SK-N-SH treated with all-trans-retinoic acid at 6 μM for 48 hours (cell line): ENCODE data around the gene SEMA5B.

Experiments
- ATAC-seq: fragments of 200-7000 bp; cut with Tn5 transposase; 3 replicates; pipeline ENCODE4 v1.9.1; 2020; ENCODE audit warnings: mild to moderate bottlenecking, moderate library complexity
- ARNTL ChIP-seq: fragments of 450-650 bp; formaldehyde crosslinking; IDR thresholded peaks from 2 replicates; pipeline ENCODE4 v1.5.0; 2020; ENCODE audit warnings: low read depth, mild to moderate bottlenecking, moderate library complexity, borderline replicate concordance
- BACH2 ChIP-seq: fragments of 250-450 bp; sonication (Bioruptor Pico); IDR thresholded peaks from 2 replicates; pipeline ENCODE4 v1.9.0; 2021; ENCODE audit warnings: mild to moderate bottlenecking, borderline replicate concordance
- CREB5 ChIP-seq: fragments of 250-450 bp; sonication (Bioruptor Pico); IDR thresholded peaks from 2 replicates; pipeline ENCODE4 v1.5.1; 2020; ENCODE audit warnings: low read depth, mild to moderate bottlenecking, moderate library complexity
- CSDC2 ChIP-seq: fragments of 250-450 bp; sonication (Bioruptor Pico); IDR thresholded peaks from 2 replicates; pipeline ENCODE4 v1.5.0; 2020; ENCODE audit warnings: mild to moderate bottlenecking, moderate library complexity
- CSRNP3 ChIP-seq: fragments of 250-450 bp; sonication (Bioruptor Pico); IDR thresholded peaks from 2 replicates; pipeline ENCODE4 v1.5.1; 2021; ENCODE audit warnings: mild to moderate bottlenecking, moderate library complexity
- ESRRG ChIP-seq: fragments of 250-450 bp; sonication (Bioruptor Pico); IDR thresholded peaks from 2 replicates; pipeline ENCODE4 v1.6.1; 2021; ENCODE audit warnings: mild to moderate bottlenecking
- GLIS3 ChIP-seq: fragments of 250-450 bp; sonication (Bioruptor Pico); IDR thresholded peaks from 2 replicates; pipeline ENCODE4 v1.5.0; 2020; ENCODE audit warnings: mild to moderate bottlenecking, moderate library complexity
- ISL1 ChIP-seq: fragments of 250-450 bp; sonication (Bioruptor Pico); IDR thresholded peaks from 2 replicates; pipeline ENCODE4 v2.1.2; 2022; ENCODE audit warnings: mild to moderate bottlenecking, moderate library complexity
- OSR1 ChIP-seq: fragments of 250-450 bp; sonication (Bioruptor Pico); IDR thresholded peaks from 2 replicates; pipeline ENCODE4 v1.8.0; 2022; ENCODE audit warnings: moderate library complexity, mild to moderate bottlenecking, inconsistent platforms
- PATZ1 ChIP-seq: fragments of 250-450 bp; sonication (Bioruptor Pico); IDR thresholded peaks from 2 replicates; pipeline ENCODE4 v1.8.0; 2020; ENCODE audit warnings: mild to moderate bottlenecking, moderate library complexity, borderline replicate concordance
- POU6F1 ChIP-seq: fragments of 250-450 bp; sonication (Bioruptor Pico); IDR thresholded peaks from 2 replicates; pipeline ENCODE4 v1.8.0; 2021; ENCODE audit warnings: low read depth, mild to moderate bottlenecking, moderate library complexity, borderline replicate concordance
- PPARA ChIP-seq: fragments of 250-450 bp; sonication (Bioruptor Pico); IDR thresholded peaks from 2 replicates; pipeline ENCODE4 v1.5.0; 2020; ENCODE audit warnings: mild to moderate bottlenecking, borderline replicate concordance
- RARB ChIP-seq: fragments of 250-450 bp; sonication (Bioruptor Pico); IDR thresholded peaks from 2 replicates; pipeline ENCODE4 v1.8.0; 2021; ENCODE audit warnings: mild to moderate bottlenecking, moderate library complexity
- SNAI2 ChIP-seq: fragments of 250-450 bp; sonication (Bioruptor Pico); IDR thresholded peaks from 2 replicates; pipeline ENCODE4 v1.5.0; 2020; ENCODE audit warnings: mild to moderate bottlenecking, moderate library complexity
- TCF4 ChIP-seq: fragments of 250-450 bp; sonication (Bioruptor Pico); IDR thresholded peaks from 2 replicates; pipeline ENCODE4 v1.8.0; 2021; ENCODE audit warnings: mild to moderate bottlenecking, moderate library complexity, borderline replicate concordance
- TOX ChIP-seq: fragments of 250-450 bp; sonication (Bioruptor Pico); IDR thresholded peaks from 2 replicates; pipeline ENCODE4 v1.8.0; 2021; ENCODE audit warnings: mild to moderate bottlenecking, moderate library complexity, borderline replicate concordance
- TSHZ2 ChIP-seq: fragments of 250-450 bp; sonication (Bioruptor Pico); IDR thresholded peaks from 2 replicates; pipeline ENCODE4 v1.5.0; 2020; ENCODE audit warnings: mild to moderate bottlenecking, moderate library complexity
- ZC3H10 ChIP-seq: fragments of 250-450 bp; sonication (Bioruptor Pico); IDR thresholded peaks from 2 replicates; pipeline ENCODE4 v1.5.1; 2021; ENCODE audit warnings: mild to moderate bottlenecking, moderate library complexity
- ZFP3 ChIP-seq: fragments of 250-450 bp; sonication (Bioruptor Pico); IDR thresholded peaks from 2 replicates; pipeline ENCODE4 v1.5.0; 2020; ENCODE audit warnings: mild to moderate bottlenecking, moderate library complexity
- ZFP30 ChIP-seq: fragments of 450-650 bp; formaldehyde crosslinking; IDR thresholded peaks from 2 replicates; pipeline ENCODE4 v1.5.0; 2022; ENCODE audit warnings: mild to moderate bottlenecking, moderate library complexity
- ZNF565 ChIP-seq: fragments of 450-650 bp; formaldehyde crosslinking; conservative IDR thresholded peaks from 2 replicates; pipeline ENCODE4 v1.5.0; 2020; ENCODE audit warnings: low read depth, mild to moderate bottlenecking, moderate library complexity
- ZNF70 ChIP-seq: fragments of 450-650 bp; formaldehyde crosslinking; IDR thresholded peaks from 2 replicates; pipeline ENCODE4 v1.5.0; 2020; ENCODE audit warnings: mild to moderate bottlenecking, moderate library complexity
- ZNF8 ChIP-seq: fragments of 450-650 bp; formaldehyde crosslinking; IDR thresholded peaks from 2 replicates; pipeline ENCODE4 v1.5.0; 2020; ENCODE audit warnings: mild to moderate bottlenecking, moderate library complexity

SEMA5B gene

GRCh38 chr3:122920986-122921385 lies 106.6 kb downstream of the SEMA5B start:
- TF ChIP-seq ZNF8 (CRISPR knock-in tag) (no peak), ARNTL (no peak), ISL1 (CRISPR knock-in tag) (no peak), TSHZ2 (CRISPR knock-in tag) (no peak), ZNF70 (CRISPR knock-in tag) (no peak), CREB5 (CRISPR knock-in tag) (no peak), CSDC2 (CRISPR knock-in tag) (no peak), PATZ1 (CRISPR knock-in tag) (no peak), ZFP30 (CRISPR knock-in tag) (no peak), ZC3H10 (CRISPR knock-in tag) (no peak), SNAI2 (CRISPR knock-in tag) (no peak), ESRRG (CRISPR knock-in tag) (no peak), PPARA (CRISPR knock-in tag) (no peak), GLIS3 (CRISPR knock-in tag) (no peak), RARB (CRISPR knock-in tag) (no peak), CSRNP3 (CRISPR knock-in tag) (no peak), ZFP3 (no peak), POU6F1 (CRISPR knock-in tag) (no peak), OSR1 (CRISPR knock-in tag) (no peak)
- ATAC-seq, result no peak

GRCh38 chr3:122919291-122919610 lies 108.3 kb downstream of the SEMA5B start:
- ATAC-seq, result peak; percentile 17; the same call in 2 of the 3 replicates
- TF ChIP-seq CSRNP3 (CRISPR knock-in tag) (no peak), ESRRG (CRISPR knock-in tag) (no peak), ARNTL (no peak), ZFP3 (no peak), ZNF565 (CRISPR knock-in tag) (no peak), ZC3H10 (CRISPR knock-in tag) (no peak), PATZ1 (CRISPR knock-in tag) (no peak), RARB (CRISPR knock-in tag) (no peak), ZFP30 (CRISPR knock-in tag) (no peak), PPARA (CRISPR knock-in tag) (no peak), CSDC2 (CRISPR knock-in tag) (no peak), ZNF8 (CRISPR knock-in tag) (no peak), ZNF70 (CRISPR knock-in tag) (no peak), TCF4 (no peak), TSHZ2 (CRISPR knock-in tag) (no peak), ISL1 (CRISPR knock-in tag) (no peak), TOX (no peak), BACH2 (CRISPR knock-in tag) (no peak), OSR1 (CRISPR knock-in tag) (no peak)
